GM12878 (cell line): ENCODE measurements around the gene OR1I1. TPM values are rescaled to one million over a fixed set of nuclear protein-coding genes. Genes with fewer than 3 reads are reported as not detected.

Experiments
- ATAC-seq: fragments of 200-7000 bp; cut with Tn5 transposase; 3 replicates; pipeline ENCODE4 v1.9.1; 2020; ENCODE audit warnings: mild to moderate bottlenecking, moderate library complexity
- BruUV-seq: library from RNA; stranded (reverse); fragments of 400-500 nt; replicated peaks from 2 replicates; lab custom pipeline; 2021; lab: Mats Ljungman, UMichigan
- CTCF ChIA-PET: fragments of 300-600 bp; sonication (Branson Sonifier 250); formaldehyde crosslinking; extraction: SDS; loops from one replicate; lab custom pipeline; 2021; ENCODE audit warnings: inconsistent platforms; lab: Yijun Ruan, JAX
- POLR2A ChIA-PET: fragments of 350-600 bp; formaldehyde crosslinking; extraction: SDS; loops from one replicate; lab custom pipeline; 2021; ENCODE audit warnings: inconsistent platforms; lab: Charles Lee
- RAD21 ChIA-PET: fragments of 300-600 bp; sonication (Branson Sonifier 250); formaldehyde crosslinking; loops from one replicate; lab custom pipeline; 2023; ENCODE audit warnings: antibody characterized with exemption; ENCODE audit not compliant: unreplicated experiment; lab: Charles Lee
- SMC1A ChIA-PET: fragments of 300-600 bp; sonication (Branson Sonifier 250); formaldehyde crosslinking; loops from one replicate; lab custom pipeline; 2023; ENCODE audit not compliant: unreplicated experiment, uncharacterized antibody; lab: Charles Lee
- DNase-seq: peaks from one replicate; pipeline ENCODE4 v3.0.0-alpha.2; 2011; ENCODE audit warnings: low read depth, low spot score
- FAIRE-seq: peaks from 3 replicates; lab custom pipeline; 2011; peaks lifted over from hg19 to GRCh38; lab: Jason Lieb, UNC
- H2AFZ ChIP-seq: 2 replicates; pipeline ENCODE4 v1.6.0; 2011; ENCODE audit warnings: low read depth, low read length, control low read depth; ENCODE audit not compliant: control insufficient read depth
- H3K27ac ChIP-seq: 2 replicates; pipeline ENCODE4 v1.5.1; 2011; ENCODE audit warnings: control low read depth; ENCODE audit not compliant: control insufficient read depth, insufficient read depth
- H3K27me3 ChIP-seq, 2 experiments: replicated peaks in 1 of 2; 2 replicates each; pipeline versions ENCODE4 v1.6.0 to v1.6.1; 2011; ENCODE audit warnings: low read length in 1 of 2; ENCODE audit not compliant: control insufficient read depth in 2 of 2, insufficient read depth in 2 of 2
- H3K36me3 ChIP-seq, 2 experiments: 2 replicates each; pipeline ENCODE4 v1.5.1; 2011; ENCODE audit warnings: low read length in 1 of 2; ENCODE audit not compliant: control insufficient read depth in 2 of 2, insufficient read depth in 2 of 2
- H3K4me1 ChIP-seq: 2 replicates; pipeline ENCODE4 v1.6.1; 2011; ENCODE audit warnings: mild to moderate bottlenecking, low read length, moderate library complexity, mixed read lengths; ENCODE audit not compliant: control insufficient read depth, insufficient read depth
- H3K4me2 ChIP-seq: 2 replicates; pipeline ENCODE4 v1.6.0; 2011; ENCODE audit warnings: control low read depth; ENCODE audit not compliant: control insufficient read depth, insufficient read depth
- H3K4me3 ChIP-seq: fragments of 200-600 bp; sonication (generic); 2 replicates; pipeline ENCODE4 v1.5.1; 2016
- H3K79me2 ChIP-seq: 2 replicates; pipeline ENCODE4 v1.6.0; 2011; ENCODE audit warnings: low read length; ENCODE audit not compliant: control insufficient read depth, insufficient read depth
- H3K9ac ChIP-seq: 2 replicates; pipeline ENCODE4 v1.8.0; 2011; ENCODE audit warnings: low read length, control low read depth, mixed read lengths; ENCODE audit not compliant: control insufficient read depth, insufficient read depth
- H3K9me3 ChIP-seq: replicated peaks from 3 replicates; pipeline ENCODE4 v1.5.1; 2011; ENCODE audit warnings: mild to moderate bottlenecking, low read length; ENCODE audit not compliant: control insufficient read depth, insufficient read depth
- H4K20me1 ChIP-seq: 2 replicates; pipeline ENCODE4 v1.6.0; 2011; ENCODE audit not compliant: control insufficient read depth, insufficient read depth
- ASH2L ChIP-seq: fragments of 300-600, 200-600 bp; sonication (generic); IDR thresholded peaks from 2 replicates; pipeline ENCODE4 v1.6.1; 2017; ENCODE audit warnings: low read depth, mild to moderate bottlenecking, borderline replicate concordance
- BACH1 ChIP-seq: fragments of 450-650 bp; IDR thresholded peaks from 2 replicates; pipeline ENCODE4 v1.6.1; 2017; ENCODE audit warnings: mild to moderate bottlenecking, borderline replicate concordance
- CBFB ChIP-seq: IDR thresholded peaks from 2 replicates; pipeline ENCODE4 v1.6.1; 2016; ENCODE audit warnings: antibody characterized with exemption, low read depth
- CREB1 ChIP-seq: IDR thresholded peaks from 2 replicates; pipeline ENCODE4 v1.6.1; 2012; ENCODE audit warnings: low read depth, mild to moderate bottlenecking, inconsistent platforms
- CREM ChIP-seq: IDR thresholded peaks from 2 replicates; pipeline ENCODE4 v1.6.1; 2014; ENCODE audit warnings: antibody characterized with exemption, low read depth
- MEF2B ChIP-seq: fragments of 450-650 bp; IDR thresholded peaks from 2 replicates; pipeline ENCODE4 v1.6.1; 2018; ENCODE audit warnings: mild to moderate bottlenecking, moderate library complexity; ENCODE audit not compliant: partially characterized antibody, poor library complexity, severe bottlenecking
- POLR2AphosphoS2 ChIP-seq: IDR thresholded peaks from 2 replicates; pipeline ENCODE4 v1.6.1; 2011; ENCODE audit warnings: low read depth, mild to moderate bottlenecking, low read length, improper control_type of control experiment, moderate library complexity
- RB1 ChIP-seq: fragments of 450-650 bp; formaldehyde crosslinking; IDR thresholded peaks from 2 replicates; pipeline ENCODE4 v1.6.1; 2017; ENCODE audit warnings: mild to moderate bottlenecking, borderline replicate concordance
- SMARCA5 ChIP-seq: fragments of 450-650 bp; IDR thresholded peaks from 2 replicates; pipeline ENCODE4 v1.6.1; 2017; ENCODE audit warnings: mild to moderate bottlenecking
- SRF ChIP-seq, 2 experiments: IDR thresholded peaks; 2 replicates each; pipeline ENCODE4 v1.6.1; 2011; ENCODE audit warnings: low read depth in 2 of 2, low read length in 2 of 2, mild to moderate bottlenecking in 1 of 2, moderate library complexity in 1 of 2
- TCF12 ChIP-seq: IDR thresholded peaks from 2 replicates; pipeline ENCODE4 v1.6.1; 2011; ENCODE audit warnings: low read depth, mild to moderate bottlenecking, low read length
- ZBTB40 ChIP-seq: fragments of 450-650 bp; IDR thresholded peaks from 2 replicates; pipeline ENCODE4 v1.6.1; 2016; ENCODE audit warnings: mild to moderate bottlenecking, moderate library complexity, borderline replicate concordance
- WGBS: methylation state at CpG from one replicate; pipeline ENCODE4 v1.1.6; 2016; ENCODE audit warnings: low lambda C conversion rate; ENCODE audit not compliant: insufficient replicate concordance, insufficient coverage; ENCODE audit errors: missing lambda C conversion rate; 5-methylcytosine and 5-hydroxymethylcytosine counted together
- in situ Hi-C: fragments of 300-500 bp; cut with MboI; formaldehyde crosslinking; loops from 9 replicates; pipeline ENCODE4 v1.14.3; 2018; ENCODE audit warnings: mixed read lengths
- intact Hi-C: fragments of 100-400 bp; cut with micrococcal nuclease; formaldehyde crosslinking; loops from one replicate; pipeline ENCODE4 v1.14.2; 2022; ENCODE audit not compliant: unreplicated experiment
- polyA plus RNA-seq, 11 experiments: library from polyadenylated mRNA; depleted of rRNA in 4 of 11; unstranded in 6 of 11; stranded (reverse) in 5 of 11; fragments of >200 nt; fragmentation: Nextera tagmentation in 4 of 11; fragmentation: Illumina TruSeq in 1 of 11; extraction: Ambion mirVana in 4 of 11; extraction: Trizol in 1 of 11; gene quantifications; 1 replicate in 1 of 11; 2 replicates in 10 of 11; pipeline versions ENCODE4 v1.2.1 to v1.2.3, GENCODE V29; 2011 to 2016; ENCODE audit warnings: inconsistent platforms in 2 of 11, missing spikeins in 2 of 11, low read depth in 1 of 11
- total RNA-seq, 4 experiments: library from RNA; depleted of rRNA in 3 of 4; stranded (reverse); fragments of >200 nt in 3 of 4; fragmentation: Illumina TruSeq in 1 of 4; extraction: Trizol in 1 of 4; gene quantifications; 2 replicates each; pipeline versions ENCODE4 v1.2.1 to v1.2.3, GENCODE V29; 2013 to 2021
- TF ChIP-seq, protein P1 (sequence below): fragments of 150-350 bp; IDR thresholded peaks from 2 replicates; pipeline ENCODE4 v1.6.1; 2016; ENCODE audit warnings: low read depth, low read length

OR1I1 gene
- total and polyA plus RNA-seq, 10 of the 15 experiments (the other 5 are each of a cell fraction or from before 2014, with no cell fraction given): not detected

DNA sequence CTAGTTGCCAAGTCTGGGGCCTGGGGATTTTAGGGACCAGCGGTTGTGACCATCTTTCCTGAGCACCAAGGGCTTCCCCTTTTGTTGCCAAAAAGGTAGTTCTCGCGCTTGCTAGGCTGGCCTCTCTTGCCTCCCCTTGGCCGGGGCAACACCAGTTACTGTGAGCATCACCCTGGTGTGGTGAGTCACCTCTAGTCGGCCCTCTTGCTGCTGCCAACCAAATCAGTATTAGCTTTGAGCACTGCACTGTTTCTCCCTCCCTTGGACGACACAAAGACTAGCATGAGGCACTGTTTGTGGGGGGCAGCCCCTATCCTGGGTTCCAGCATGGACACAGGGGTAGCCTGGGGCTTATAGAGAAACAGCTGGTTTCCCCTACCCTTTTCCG, 32.1 kb downstream of the OR1I1 start:
- DNase-seq: no peak
- 91% methylated on average over 7 of the region's 7 CpGs for WGBS
- Histone ChIP-seq H2AFZ (no peak overlapping the region), H3K27ac (no peak overlapping the region), H3K9ac (no peak overlapping the region), H4K20me1 (no peaks in the 10 kb centered on the region), H3K79me2 (no peaks in the 10 kb centered on the region), H3K27me3 (no peaks in the 10 kb centered on the region), H3K4me1 (no peaks in the 10 kb centered on the region), H3K4me3 (no peak overlapping the region), H3K36me3 (peaks cover 2 to 8% of the 10 kb centered on the region in 2 experiments; a peak in 3 of 4 replicates), H3K9me3 (no peaks in the 10 kb centered on the region), H3K4me2 (no peak overlapping the region)
- ChIA-PET RAD21 (no interaction called here), SMC1A (no interaction called here), POLR2A (no interaction called here), CTCF (no interaction called here)
- BruUV-seq: no TSS peak
- no peak for FAIRE-seq
- intact Hi-C loops: no loop called here
- in situ Hi-C loops: no loop called here
- TF ChIP-seq CREB1 (no peak), POLR2AphosphoS2 (no peak), RB1 (no peak), ZBTB40 (no peak), SRF (IDR thresholded peaks at IDR 0.05; ENCODE audit: low read depth in 2 of 2, low read length in 2 of 2) (no peak), TCF12 (no peak), SMARCA5 (no peak), ASH2L (no peak), CREM (no peak), MEF2B (no peak), BACH1 (no peak), CBFB (no peak)
- TF ChIP-seq, protein P1, sequence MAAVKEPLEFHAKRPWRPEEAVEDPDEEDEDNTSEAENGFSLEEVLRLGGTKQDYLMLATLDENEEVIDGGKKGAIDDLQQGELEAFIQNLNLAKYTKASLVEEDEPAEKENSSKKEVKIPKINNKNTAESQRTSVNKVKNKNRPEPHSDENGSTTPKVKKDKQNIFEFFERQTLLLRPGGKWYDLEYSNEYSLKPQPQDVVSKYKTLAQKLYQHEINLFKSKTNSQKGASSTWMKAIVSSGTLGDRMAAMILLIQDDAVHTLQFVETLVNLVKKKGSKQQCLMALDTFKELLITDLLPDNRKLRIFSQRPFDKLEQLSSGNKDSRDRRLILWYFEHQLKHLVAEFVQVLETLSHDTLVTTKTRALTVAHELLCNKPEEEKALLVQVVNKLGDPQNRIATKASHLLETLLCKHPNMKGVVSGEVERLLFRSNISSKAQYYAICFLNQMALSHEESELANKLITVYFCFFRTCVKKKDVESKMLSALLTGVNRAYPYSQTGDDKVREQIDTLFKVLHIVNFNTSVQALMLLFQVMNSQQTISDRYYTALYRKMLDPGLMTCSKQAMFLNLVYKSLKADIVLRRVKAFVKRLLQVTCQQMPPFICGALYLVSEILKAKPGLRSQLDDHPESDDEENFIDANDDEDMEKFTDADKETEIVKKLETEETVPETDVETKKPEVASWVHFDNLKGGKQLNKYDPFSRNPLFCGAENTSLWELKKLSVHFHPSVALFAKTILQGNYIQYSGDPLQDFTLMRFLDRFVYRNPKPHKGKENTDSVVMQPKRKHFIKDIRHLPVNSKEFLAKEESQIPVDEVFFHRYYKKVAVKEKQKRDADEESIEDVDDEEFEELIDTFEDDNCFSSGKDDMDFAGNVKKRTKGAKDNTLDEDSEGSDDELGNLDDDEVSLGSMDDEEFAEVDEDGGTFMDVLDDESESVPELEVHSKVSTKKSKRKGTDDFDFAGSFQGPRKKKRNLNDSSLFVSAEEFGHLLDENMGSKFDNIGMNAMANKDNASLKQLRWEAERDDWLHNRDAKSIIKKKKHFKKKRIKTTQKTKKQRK: no peak
- ATAC-seq: no peak
